IgD-negative memory B cell (primary cell): ENCODE data around the gene CTIF. TPM values are rescaled to one million over a fixed set of nuclear protein-coding genes. Genes with fewer than 3 reads are reported as not detected.

Experiments used
- H3K27ac Mint-ChIP-seq, 3 donors: one replicate each; pipeline ENCODE4 v1.8.0; 2020 to 2022; ENCODE audit warnings: mild to moderate bottlenecking in 3 of 3, mixed read lengths in 3 of 3, moderate library complexity in 1 of 3
- H3K27me3 Mint-ChIP-seq: one replicate; pipeline ENCODE4 v1.8.0; 2021; ENCODE audit warnings: mixed read lengths
- H3K36me3 Mint-ChIP-seq: one replicate; pipeline ENCODE4 v1.8.0; 2020; ENCODE audit warnings: mild to moderate bottlenecking, mixed read lengths
- H3K4me1 Mint-ChIP-seq, 3 donors: one replicate each; pipeline ENCODE4 v1.8.0; 2020 to 2022; ENCODE audit warnings: mixed read lengths in 3 of 3, mild to moderate bottlenecking in 1 of 3
- H3K4me3 Mint-ChIP-seq, 4 donors: one replicate each; pipeline ENCODE4 v1.8.0; 2020 to 2022; ENCODE audit warnings: mild to moderate bottlenecking in 4 of 4, mixed read lengths in 4 of 4, moderate library complexity in 3 of 4
- H3K9me3 Mint-ChIP-seq, 3 donors: one replicate each; pipeline ENCODE4 v1.8.0; 2020 to 2021; ENCODE audit warnings: mixed read lengths in 3 of 3, mild to moderate bottlenecking in 1 of 3
- polyA plus RNA-seq: library from polyadenylated mRNA; unstranded; fragments of 300-500 nt; fragmentation: Illumina TruSeq; gene quantifications from one replicate; pipeline ENCODE4 v1.2.3, GENCODE V29; 2021

The CTIF gene
- polyA plus RNA-seq, 1 donor from 2014 or later, result not detected

DNA sequence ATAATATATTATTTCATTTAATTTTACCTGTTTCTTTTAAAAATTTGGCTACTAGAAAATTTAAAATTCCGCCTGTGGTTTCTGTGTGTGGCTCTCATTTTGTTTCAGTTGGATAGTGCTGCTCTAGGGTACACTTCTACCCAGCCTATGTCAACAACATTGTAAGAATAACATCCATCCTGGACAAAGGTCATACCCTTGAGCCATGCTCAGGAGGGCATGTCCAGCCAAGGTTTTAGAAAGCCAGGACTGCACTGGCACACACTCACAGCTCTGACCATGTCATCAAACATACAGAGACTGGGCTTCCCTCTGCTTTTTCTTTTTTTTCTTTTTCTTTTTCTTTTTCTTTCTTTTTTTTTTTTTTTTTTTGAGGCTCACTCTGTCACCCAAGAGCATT lies 96.1 kb downstream of the CTIF start:
- Mint-ChIP-seq H3K36me3 (peaks cover 4% of the 10 kb centered on the region), H3K9me3 (no peaks in the 10 kb centered on the region), H3K4me3 (no peak overlapping the region), H3K4me1 (no peaks in the 10 kb centered on the region), H3K27ac (no peak overlapping the region), H3K27me3 (no peaks in the 10 kb centered on the region)

GRCh38 chr18:48635806-48636205 lies 97.0 kb downstream of the CTIF start:
- no peaks in the 10 kb centered on the region for H3K4me1 Mint-ChIP-seq
- H3K36me3 Mint-ChIP-seq, result peaks cover 4% of the 10 kb centered on the region
- H3K4me3 Mint-ChIP-seq, result no peak overlapping the region
- H3K9me3 Mint-ChIP-seq, result peaks cover 0 to 1% (median 0%) of the 10 kb centered on the region in 3 donors
- no peaks in the 10 kb centered on the region for H3K27me3 Mint-ChIP-seq
- no peak overlapping the region for H3K27ac Mint-ChIP-seq

DNA sequence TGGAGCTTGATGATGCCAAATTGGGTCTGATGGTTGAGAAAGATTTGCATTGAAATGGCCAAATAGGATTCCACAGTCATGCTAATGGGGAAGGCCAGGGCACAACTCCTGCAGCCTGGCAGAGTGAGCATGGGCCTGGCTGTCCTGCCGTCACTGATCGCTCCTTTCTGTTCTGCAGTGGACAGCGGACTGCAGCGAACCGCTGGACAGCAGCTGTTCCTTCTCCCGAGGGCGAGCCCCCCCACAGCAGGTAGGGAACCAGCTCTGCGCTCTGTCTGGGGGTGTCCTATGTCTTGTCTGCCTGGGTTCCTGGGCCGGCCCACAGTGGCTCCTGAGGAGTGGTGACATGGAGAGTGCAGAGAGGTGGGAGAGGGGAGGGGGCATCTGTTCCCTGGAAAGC lies 97.6 kb downstream of the CTIF start:
- Mint-ChIP-seq H3K27me3 (no peaks in the 10 kb centered on the region), H3K36me3 (peaks cover 4% of the 10 kb centered on the region), H3K27ac (no peak overlapping the region), H3K9me3 (peaks cover 0 to 3% (median 0%) of the 10 kb centered on the region in 3 donors), H3K4me3 (no peak overlapping the region), H3K4me1 (no peaks in the 10 kb centered on the region)

- peaks cover 2% of the 10 kb centered on the region for H3K27me3 Mint-ChIP-seq
- no peak overlapping the region for H3K4me3 Mint-ChIP-seq
- no peak overlapping the region for H3K27ac Mint-ChIP-seq
- H3K4me1 Mint-ChIP-seq, result no peaks in the 10 kb centered on the region
- peaks cover 3 to 4% (median 3%) of the 10 kb centered on the region in 3 donors for H3K9me3 Mint-ChIP-seq
- H3K36me3 Mint-ChIP-seq, result peaks cover 5% of the 10 kb centered on the region
Observed at GRCh38 chr18:48637081-48637990, 98.5 kb downstream of the CTIF start.

- H3K27me3 Mint-ChIP-seq, result peaks cover 2% of the 10 kb centered on the region
- H3K36me3 Mint-ChIP-seq, result peaks cover 8% of the 10 kb centered on the region
- H3K4me1 Mint-ChIP-seq, result no peaks in the 10 kb centered on the region
- H3K4me3 Mint-ChIP-seq, result no peak overlapping the region
- no peak overlapping the region for H3K27ac Mint-ChIP-seq
- peaks cover 6 to 7% (median 6%) of the 10 kb centered on the region in 3 donors for H3K9me3 Mint-ChIP-seq
Observed at GRCh38 chr18:48638451-48638850, 99.6 kb downstream of the CTIF start.

- H3K36me3 Mint-ChIP-seq, result peaks cover 8% of the 10 kb centered on the region
- no peaks in the 10 kb centered on the region for H3K4me1 Mint-ChIP-seq
- H3K9me3 Mint-ChIP-seq, result peaks cover 6 to 7% (median 6%) of the 10 kb centered on the region in 3 donors
- no peak overlapping the region for H3K27ac Mint-ChIP-seq
- no peak overlapping the region for H3K4me3 Mint-ChIP-seq
- H3K27me3 Mint-ChIP-seq, result peaks cover 2% of the 10 kb centered on the region
Observed at GRCh38 chr18:48638896-48639771, 100.3 kb downstream of the CTIF start.

DNA sequence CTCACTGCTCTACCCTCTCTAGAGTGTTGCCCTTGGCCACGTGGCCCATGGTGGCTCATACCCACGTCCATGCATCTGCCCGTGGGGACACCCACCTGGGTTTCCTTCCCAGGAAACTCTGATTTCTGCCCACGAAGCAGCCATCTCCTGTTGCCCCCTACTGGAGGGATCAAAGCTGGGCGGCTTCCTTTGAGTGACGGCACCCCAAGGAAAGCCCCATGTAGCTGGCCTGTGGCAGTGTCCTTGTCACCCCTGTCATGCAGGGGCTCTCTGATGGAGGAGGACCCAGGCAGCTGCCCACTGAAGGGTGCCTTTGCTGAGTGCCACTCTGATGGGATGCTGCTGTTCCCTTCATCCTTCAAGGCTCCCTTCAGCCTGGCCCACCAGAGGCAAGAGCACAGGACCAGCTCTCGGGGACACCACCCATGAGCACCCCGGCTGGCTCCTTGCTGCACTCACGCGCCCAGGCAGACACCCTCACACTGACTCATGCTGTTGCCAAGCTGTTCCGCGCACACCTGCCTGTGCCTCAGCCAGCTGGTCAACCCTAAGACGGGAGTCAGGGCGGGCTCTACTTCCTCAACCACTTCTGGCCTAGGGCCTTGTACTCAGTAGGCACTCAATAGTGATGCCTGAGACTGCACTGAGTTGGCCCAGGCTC lies 101.1 kb downstream of the CTIF start:
- H3K9me3 Mint-ChIP-seq, result peaks cover 6 to 7% (median 6%) of the 10 kb centered on the region in 3 donors
- H3K27ac Mint-ChIP-seq, result no peak overlapping the region
- H3K4me1 Mint-ChIP-seq, result no peaks in the 10 kb centered on the region
- H3K27me3 Mint-ChIP-seq, result peaks cover 2% of the 10 kb centered on the region
- peaks cover 8% of the 10 kb centered on the region for H3K36me3 Mint-ChIP-seq
- H3K4me3 Mint-ChIP-seq, result no peak overlapping the region

- Mint-ChIP-seq H3K9me3 (peaks cover 6 to 7% (median 6%) of the 10 kb centered on the region in 3 donors), H3K36me3 (peaks cover 8% of the 10 kb centered on the region), H3K27me3 (peaks cover 2% of the 10 kb centered on the region), H3K4me1 (no peaks in the 10 kb centered on the region), H3K27ac (no peak overlapping the region), H3K4me3 (no peak overlapping the region)
Observed at GRCh38 chr18:48640566-48641270, 101.9 kb downstream of the CTIF start.

GRCh38 chr18:48641981-48642380 lies 103.2 kb downstream of the CTIF start:
- Mint-ChIP-seq H3K9me3 (peaks cover 6 to 7% (median 6%) of the 10 kb centered on the region in 3 donors), H3K27ac (no peak overlapping the region), H3K27me3 (peaks cover 2% of the 10 kb centered on the region), H3K4me3 (no peak overlapping the region), H3K4me1 (no peaks in the 10 kb centered on the region), H3K36me3 (peaks cover 8% of the 10 kb centered on the region)

DNA sequence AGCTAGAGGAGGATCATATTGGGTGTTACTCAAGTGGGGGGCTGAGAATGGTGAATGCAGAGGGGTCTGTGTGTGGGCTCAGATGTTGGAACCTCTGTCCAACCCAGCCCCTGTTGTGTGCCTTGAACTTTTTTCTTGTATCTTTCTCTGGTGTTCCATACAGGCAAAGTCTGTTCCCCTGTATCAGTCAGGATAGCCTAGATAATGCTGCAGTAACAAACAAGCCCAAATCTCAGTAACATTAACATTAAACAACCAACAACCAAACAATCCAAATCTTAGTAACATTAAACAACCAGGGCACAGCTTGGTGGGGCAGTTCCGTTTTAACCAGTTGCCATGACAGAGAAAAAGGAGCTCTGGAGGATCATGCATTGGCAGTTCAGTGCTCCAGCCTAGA lies 103.7 kb downstream of the CTIF start:
- no peak overlapping the region for H3K27ac Mint-ChIP-seq
- H3K9me3 Mint-ChIP-seq, result peaks cover 6 to 7% (median 6%) of the 10 kb centered on the region in 3 donors
- H3K36me3 Mint-ChIP-seq, result peaks cover 8% of the 10 kb centered on the region
- H3K27me3 Mint-ChIP-seq, result peaks cover 2% of the 10 kb centered on the region
- no peak overlapping the region for H3K4me3 Mint-ChIP-seq
- no peaks in the 10 kb centered on the region for H3K4me1 Mint-ChIP-seq

DNA sequence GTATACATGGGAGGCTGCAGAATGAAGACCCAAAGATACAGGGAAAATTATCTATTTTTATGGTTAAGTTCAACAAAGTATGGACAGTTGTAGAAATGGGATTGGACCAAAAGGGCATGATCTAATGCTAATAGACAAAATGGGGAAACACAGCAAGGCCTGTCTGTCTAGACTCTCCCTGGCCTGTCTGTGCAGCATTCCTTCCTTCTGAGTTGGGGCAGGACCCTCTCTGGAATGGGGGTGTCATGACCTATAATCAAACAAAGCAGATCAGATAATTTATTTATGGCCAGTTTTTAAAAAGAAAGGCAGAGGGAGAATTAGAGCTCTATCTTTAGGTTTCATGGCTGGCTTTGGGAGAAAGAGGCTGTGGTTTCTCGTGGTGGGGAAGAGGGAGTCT lies 104.4 kb downstream of the CTIF start:
- Mint-ChIP-seq H3K36me3 (peaks cover 8% of the 10 kb centered on the region), H3K4me1 (no peaks in the 10 kb centered on the region), H3K4me3 (no peak overlapping the region), H3K27ac (no peak overlapping the region), H3K9me3 (peaks cover 6 to 7% (median 6%) of the 10 kb centered on the region in 3 donors), H3K27me3 (peaks cover 2% of the 10 kb centered on the region)

DNA sequence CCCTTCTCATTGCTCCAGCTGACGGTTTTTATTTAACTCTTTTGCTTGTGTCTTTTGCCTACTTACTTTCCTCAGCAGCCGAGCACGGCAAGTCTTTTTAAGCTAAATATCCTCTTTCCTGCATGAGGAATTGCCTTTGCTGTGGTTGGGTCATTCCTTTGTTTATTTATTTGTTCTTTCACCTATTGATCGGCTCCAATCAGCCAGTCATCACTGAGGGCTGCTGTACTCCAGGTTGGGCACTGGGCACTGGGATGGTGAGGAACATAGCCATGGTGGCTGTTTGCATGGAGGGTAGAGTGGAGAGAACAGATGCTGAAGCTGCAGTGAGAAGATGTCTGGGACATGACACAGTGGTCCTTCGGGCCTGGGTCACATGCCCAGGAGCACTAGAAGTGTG lies 105.2 kb downstream of the CTIF start:
- peaks cover 2% of the 10 kb centered on the region for H3K27me3 Mint-ChIP-seq
- H3K4me3 Mint-ChIP-seq, result no peak overlapping the region
- peaks cover 8% of the 10 kb centered on the region for H3K36me3 Mint-ChIP-seq
- no peak overlapping the region for H3K27ac Mint-ChIP-seq
- no peaks in the 10 kb centered on the region for H3K4me1 Mint-ChIP-seq
- H3K9me3 Mint-ChIP-seq, result peaks cover 6 to 7% (median 6%) of the 10 kb centered on the region in 3 donors

GRCh38 chr18:48645427-48646002 lies 106.7 kb downstream of the CTIF start:
- no peaks in the 10 kb centered on the region for H3K4me1 Mint-ChIP-seq

GRCh38 chr18:48646976-48647375 lies 108.1 kb downstream of the CTIF start:
- H3K4me1 Mint-ChIP-seq, result no peaks in the 10 kb centered on the region
- H3K4me3 Mint-ChIP-seq, result no peak overlapping the region
- H3K9me3 Mint-ChIP-seq, result peaks cover 2 to 6% (median 6%) of the 10 kb centered on the region in 3 donors

More at GRCh38 chr18:48645427-48646002, 106.7 kb downstream of the CTIF start:
- Mint-ChIP-seq H3K27ac (no peak overlapping the region), H3K36me3 (peaks cover 8% of the 10 kb centered on the region), H3K9me3 (peaks cover 6 to 7% (median 6%) of the 10 kb centered on the region in 3 donors), H3K4me3 (no peak overlapping the region), H3K27me3 (peaks cover 2% of the 10 kb centered on the region)

More at GRCh38 chr18:48646976-48647375, 108.1 kb downstream of the CTIF start:
- Mint-ChIP-seq H3K27ac (no peak overlapping the region), H3K27me3 (peaks cover 2% of the 10 kb centered on the region), H3K36me3 (peaks cover 7% of the 10 kb centered on the region)
